Smooth muscle cell (in vitro differentiated cells): ENCODE measurements around the gene TMPRSS9. TPM values are rescaled to one million over a fixed set of nuclear protein-coding genes. Genes with fewer than 3 reads are reported as not detected.
A peak's percentile ranks its signal among the peaks of the same experiment; 100 is the strongest.

Source experiments
- DNase-seq: peaks from one replicate; lab custom pipeline; 2025; ENCODE audit not compliant: unreplicated experiment; lab: John Stamatoyannopoulos, UW
- H2AFZ ChIP-seq: fragments of 200-600 bp; sonication (generic); 2 replicates; pipeline ENCODE4 v1.6.0; 2016; ENCODE audit warnings: antibody characterized with exemption, low read depth, mild to moderate bottlenecking
- H3F3A ChIP-seq: fragments of 200-600 bp; sonication (generic); 2 replicates; pipeline ENCODE4 v1.6.0; 2017; ENCODE audit warnings: antibody characterized with exemption, low read depth
- H3K27ac ChIP-seq: fragments of 200-600 bp; sonication (generic); 2 replicates; pipeline ENCODE4 v1.5.1; 2016; ENCODE audit warnings: low read depth, mild to moderate bottlenecking
- H3K27me3 ChIP-seq: fragments of 200-600 bp; sonication (generic); 2 replicates; pipeline ENCODE4 v1.6.1; 2016; ENCODE audit warnings: low read depth, mild to moderate bottlenecking
- H3K36me3 ChIP-seq: fragments of 200-600 bp; sonication (generic); 2 replicates; pipeline ENCODE4 v1.5.1; 2016; ENCODE audit warnings: low read depth
- H3K4me1 ChIP-seq: fragments of 200-600 bp; sonication (generic); 2 replicates; pipeline ENCODE4 v1.5.1; 2016; ENCODE audit warnings: low read depth
- H3K4me2 ChIP-seq: fragments of 200-600 bp; sonication (generic); 2 replicates; pipeline ENCODE4 v1.6.0; 2016; ENCODE audit warnings: mild to moderate bottlenecking
- H3K4me3 ChIP-seq: fragments of 200-600 bp; sonication (generic); 2 replicates; pipeline ENCODE4 v1.5.1; 2016; ENCODE audit warnings: mild to moderate bottlenecking
- H3K79me2 ChIP-seq: fragments of 200-600 bp; sonication (generic); 2 replicates; pipeline ENCODE4 v1.6.0; 2016; ENCODE audit warnings: low read depth, mild to moderate bottlenecking
- H3K9ac ChIP-seq: fragments of 200-600 bp; sonication (generic); 2 replicates; pipeline ENCODE4 v1.6.0; 2016; ENCODE audit warnings: low read depth
- H3K9me3 ChIP-seq: fragments of 200-600 bp; sonication (generic); replicated peaks from 2 replicates; pipeline ENCODE4 v1.5.1; 2016; ENCODE audit warnings: low read depth
- H4K20me1 ChIP-seq: fragments of 200-600 bp; sonication (generic); 2 replicates; pipeline ENCODE4 v1.6.0; 2016; ENCODE audit warnings: low read depth
- CTCF ChIP-seq: fragments of 200-600 bp; sonication (generic); IDR thresholded peaks from 2 replicates; pipeline ENCODE4 v1.5.1; 2017; ENCODE audit warnings: borderline replicate concordance, mild to moderate bottlenecking, antibody characterized with exemption; ENCODE audit not compliant: insufficient read depth, poor library complexity, severe bottlenecking
- WGBS: methylation state at CpG from one replicate; pipeline ENCODE4 v1.1.7; 2016; ENCODE audit warnings: low lambda C conversion rate; 5-methylcytosine and 5-hydroxymethylcytosine counted together
- polyA plus RNA-seq: library from polyadenylated mRNA; unstranded; fragments of >200 nt; fragmentation: Nextera tagmentation; extraction: Ambion mirVana; gene quantifications from 2 replicates; pipeline ENCODE4 v1.2.1, GENCODE V29; 2016
- total RNA-seq: library from RNA; depleted of rRNA; stranded (reverse); fragments of >200 nt; gene quantifications from 2 replicates; pipeline ENCODE4 v1.2.3, GENCODE V29; 2014

The TMPRSS9 gene
- total and polyA plus RNA-seq, 2 experiments from 2014 or later = 0.05 TPM; not detected in 1

GRCh38 chr19:2426611-2427428, 66.8 kb downstream of the TMPRSS9 start:
- H3K4me3 ChIP-seq = peak overlapping the region; percentile 81
- H3K36me3 ChIP-seq = no peaks in the 10 kb centered on the region
- H3K27me3 ChIP-seq = no peaks in the 10 kb centered on the region
- peak overlapping the region; percentile 94 for H3K9ac ChIP-seq
- peaks cover 32% of the 10 kb centered on the region for H3K79me2 ChIP-seq
- H3K9me3 ChIP-seq = no peaks in the 10 kb centered on the region
- peaks cover 12% of the 10 kb centered on the region for H3K4me1 ChIP-seq
- H3F3A ChIP-seq = peaks cover 6% of the 10 kb centered on the region
- peak overlapping the region; percentile 71 for H2AFZ ChIP-seq
- H4K20me1 ChIP-seq = peaks cover 36% of the 10 kb centered on the region
- whole genome bisulfite sequencing = 5% methylated on average over 65 of the region's 66 CpGs
- TF ChIP-seq CTCF = no peak
- peak overlapping the region; percentile 93 for H3K4me2 ChIP-seq
- peak overlapping the region; percentile 90 for H3K27ac ChIP-seq
- no peak for DNase-seq

DNA sequence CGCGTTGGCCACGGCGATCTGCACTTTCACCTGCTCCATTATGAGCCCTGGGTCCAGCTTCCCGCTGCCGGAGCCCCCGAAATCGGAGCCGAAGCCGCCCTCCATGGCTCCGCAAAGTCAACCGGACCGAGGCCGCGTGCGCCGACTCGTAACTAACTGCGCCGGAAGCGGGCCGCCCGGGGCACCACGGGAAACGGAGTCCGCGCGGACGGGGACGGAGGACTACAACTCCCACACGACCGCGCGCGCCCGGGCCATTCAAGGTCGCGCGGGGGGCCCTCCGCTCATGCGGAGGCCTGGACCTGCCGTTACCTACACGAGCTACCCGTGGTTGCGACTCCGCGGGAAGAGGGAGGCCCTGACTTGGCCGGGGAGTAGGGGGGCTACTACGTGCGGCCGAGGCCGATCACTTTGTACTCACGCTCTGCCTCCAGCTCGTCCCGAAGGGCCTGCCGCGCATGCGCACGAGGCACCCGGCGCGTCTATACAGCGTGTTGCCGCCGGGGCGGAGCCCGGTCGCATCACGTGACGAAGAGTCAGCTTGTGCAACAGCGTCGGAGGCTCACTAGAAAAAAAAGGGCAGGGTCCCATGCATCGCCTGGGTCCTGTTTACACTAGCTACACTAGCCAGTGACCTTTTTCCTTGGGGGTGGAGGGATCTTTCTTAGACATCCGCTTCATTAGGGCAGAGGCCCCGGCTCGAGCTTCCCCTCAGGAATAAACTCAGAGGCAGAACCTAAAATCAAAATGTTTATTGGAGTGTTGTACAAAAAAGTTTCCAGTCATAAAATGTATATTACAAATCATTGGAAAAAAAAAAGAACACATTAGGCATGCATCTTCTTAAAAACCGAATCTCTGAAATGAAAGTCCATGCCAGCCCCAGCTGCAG, 67.6 kb downstream of the TMPRSS9 start, which contains the start of gene TIMM13:
Gene TIMM13, minus strand, starts transcription at position 158 of the 892 bp plus-strand sequence. Its CDS starts 53 bp downstream, at position 105.
- Histone ChIP-seq H3K9me3 (no peaks in the 10 kb centered on the region), H3F3A (peaks cover 6% of the 10 kb centered on the region), H3K9ac (peak within 1 kb of the TSS; percentile 94), H3K27me3 (no peaks in the 10 kb centered on the region), H3K79me2 (peaks cover 32% of the 10 kb centered on the region), H3K36me3 (no peaks in the 10 kb centered on the region), H3K4me3 (peak within 1 kb of the TSS; percentile 81), H3K4me1 (peaks cover 12% of the 10 kb centered on the region), H3K4me2 (peak within 1 kb of the TSS; percentile 93), H4K20me1 (peaks cover 32% of the 10 kb centered on the region), H3K27ac (peak within 1 kb of the TSS; percentile 90), H2AFZ (peak within 1 kb of the TSS; percentile 71)
- WGBS = 1% methylated on average over 76 of the region's 77 CpGs
- TF ChIP-seq CTCF = no peak
- DNase-seq = peak; percentile 99

GRCh38 chr19:2428321-2428690, 68.2 kb downstream of the TMPRSS9 start:
- H3K9me3 ChIP-seq = no peaks in the 10 kb centered on the region
- no peaks in the 10 kb centered on the region for H3K36me3 ChIP-seq
- peaks cover 12% of the 10 kb centered on the region for H3K4me1 ChIP-seq
- WGBS = 71% methylated on average over 25 of the region's 25 CpGs
- H3K4me3 ChIP-seq = peak overlapping the region; percentile 81
- H3K27me3 ChIP-seq = no peaks in the 10 kb centered on the region
- no peak overlapping the region for H2AFZ ChIP-seq
- H3K9ac ChIP-seq = peak overlapping the region; percentile 94
- H4K20me1 ChIP-seq = peaks cover 32% of the 10 kb centered on the region
- DNase-seq = no peak
- TF ChIP-seq CTCF = no peak
- H3K27ac ChIP-seq = peak overlapping the region; percentile 90
- peak overlapping the region; percentile 93 for H3K4me2 ChIP-seq
- H3K79me2 ChIP-seq = peaks cover 32% of the 10 kb centered on the region
- peaks cover 6% of the 10 kb centered on the region for H3F3A ChIP-seq
